Measurements from ENCODE around the gene ATRIP. TPM values are rescaled to one million over a fixed set of nuclear protein-coding genes. Genes with fewer than 3 reads are reported as not detected.
"Not testable (repeated sequence)": the region's sequence is repeated elsewhere in the genome, so short reads cannot be mapped to it uniquely, and the experiment has no call there.

The ATRIP gene
- polyA plus RNA-seq (2013, experiment 1 of 2; ENCODE audit: insufficient read length): 6.8 TPM
- 8.2 TPM for polyA plus RNA-seq (2013, experiment 2 of 2; ENCODE audit: insufficient read length)

- peak; percentile 83 for DNase-seq
These were observed at the start of gene ATRIP for GRCh38 chr3:48446425-48447193. Gene ATRIP, plus strand, starts transcription at chr3:48446737. Its CDS starts 109 bp downstream, at chr3:48446846.

- DNase-seq: no peak
These were observed 48.5 kb upstream of the ATRIP start for GRCh38 chr3:48397767-48398681.

GRCh38 chr3:48398701-48399386 lies 47.7 kb upstream of the ATRIP start:
- DNase-seq: no peak

DNA sequence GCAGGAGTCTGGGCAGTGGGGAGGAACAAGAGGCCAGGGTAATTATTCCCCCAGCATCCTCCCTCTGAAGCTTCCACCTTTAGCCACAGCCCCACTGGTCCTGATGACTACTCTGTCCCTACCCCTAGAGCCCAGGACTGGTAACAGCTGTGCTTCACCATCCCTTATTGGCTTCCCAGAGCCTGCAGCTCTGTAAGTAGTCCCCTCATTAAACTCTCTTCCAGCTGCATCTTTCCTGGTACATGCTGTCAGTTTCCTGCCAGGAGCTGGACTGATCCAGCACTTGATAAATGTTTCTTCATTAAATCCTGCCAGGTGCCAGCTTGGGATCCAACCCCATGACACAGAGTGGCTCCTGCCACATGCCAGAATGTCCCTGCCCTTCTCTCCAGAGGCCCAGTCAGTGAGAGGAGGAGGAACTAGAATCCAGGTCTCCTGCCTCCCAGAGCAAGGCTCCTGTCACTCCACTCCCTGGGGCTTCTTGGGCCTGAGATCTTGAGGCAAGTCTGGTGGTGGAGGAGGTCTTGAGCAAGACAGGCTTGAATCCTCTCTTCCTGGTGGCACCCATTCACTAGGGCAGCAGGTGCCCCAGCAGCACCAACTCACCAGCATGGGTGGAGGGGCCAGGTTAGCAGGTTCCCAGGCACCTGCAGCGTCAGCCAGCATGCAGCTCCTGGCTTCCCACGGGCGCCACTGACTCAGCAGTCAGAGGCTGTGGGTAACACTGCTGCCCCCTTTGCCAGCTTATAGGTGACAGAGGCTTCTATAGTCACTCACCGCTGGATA lies 47.0 kb upstream of the ATRIP start:
- no peak for DNase-seq

GRCh38 chr3:48400824-48401433 lies 45.6 kb upstream of the ATRIP start:
- DNase-seq: peak; percentile 53

- not testable (repeated sequence) for DNase-seq
These were observed 45.1 kb upstream of the ATRIP start for GRCh38 chr3:48401434-48401901.

- peak; percentile 89 for DNase-seq
These were observed 44.2 kb upstream of the ATRIP start for GRCh38 chr3:48402281-48402732.

DNA sequence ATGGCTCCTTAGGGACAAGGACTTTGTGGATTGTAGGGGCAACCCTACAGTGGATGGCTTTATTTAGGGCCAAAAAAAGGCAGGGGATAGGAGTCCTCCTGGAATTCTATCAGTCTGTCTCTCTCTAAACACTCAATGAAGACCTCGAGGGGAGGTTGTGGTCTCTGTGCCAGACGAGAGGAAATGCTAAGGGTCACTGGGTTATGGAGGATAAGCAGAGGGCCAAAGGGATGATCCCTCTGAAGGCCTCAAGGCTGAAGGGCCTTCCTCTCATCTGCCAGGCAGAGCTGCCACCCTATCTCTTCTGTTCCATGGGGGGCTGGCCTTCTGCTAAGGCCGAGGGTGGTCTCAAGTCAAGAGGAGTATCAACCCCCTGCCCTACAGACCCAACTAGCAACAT lies 43.6 kb upstream of the ATRIP start:
- no peak for DNase-seq

GRCh38 chr3:48403533-48404439 lies 42.8 kb upstream of the ATRIP start:
- DNase-seq: no peak

- DNase-seq: no peak
These were observed 41.8 kb upstream of the ATRIP start for GRCh38 chr3:48404440-48405342.

DNA sequence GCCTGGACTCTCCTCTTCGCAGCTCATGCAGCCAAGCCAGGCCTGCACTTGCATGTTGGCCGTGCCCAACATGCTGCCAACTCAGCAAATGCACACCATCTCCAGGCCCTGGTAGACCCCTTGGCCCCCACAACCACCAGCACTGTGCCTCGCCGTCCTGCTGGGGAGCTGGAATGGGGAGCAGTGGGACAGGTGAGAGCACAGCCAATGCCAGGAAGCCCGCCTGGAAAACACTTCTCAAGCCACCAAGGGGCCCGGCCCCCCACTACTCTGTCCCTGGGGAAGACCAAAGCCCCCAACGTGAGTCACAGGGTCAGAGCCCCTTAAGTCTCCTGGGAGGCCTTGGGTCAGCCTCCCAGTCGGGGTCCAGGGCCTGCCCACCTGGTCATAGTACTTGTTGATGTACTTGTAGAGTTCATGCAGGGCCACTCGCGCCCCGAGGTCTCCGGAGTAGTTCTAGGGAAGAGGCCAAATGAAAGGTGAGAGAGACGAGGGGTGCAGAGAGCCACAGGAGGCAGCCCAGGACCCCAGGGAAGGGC lies 41.1 kb upstream of the ATRIP start:
- no peak for DNase-seq

DNA sequence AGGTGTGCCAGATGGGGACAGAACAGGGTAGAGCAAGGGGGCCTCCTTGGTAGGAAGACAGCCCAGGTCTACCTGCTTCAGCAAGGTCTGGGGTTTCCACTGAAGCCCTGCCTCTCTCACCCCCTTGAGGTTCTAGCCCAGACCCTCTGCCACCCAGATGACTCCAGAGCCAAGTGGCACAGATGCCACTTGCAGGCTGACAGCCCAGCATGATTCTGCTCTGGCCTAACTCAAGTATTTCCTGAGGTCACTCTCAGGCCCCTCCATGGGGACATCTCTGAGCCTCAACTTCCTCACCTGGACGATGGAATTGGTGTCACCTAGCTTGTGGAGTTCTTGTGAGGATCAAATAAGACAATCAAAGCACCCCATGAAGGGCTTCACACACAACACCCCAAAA lies 40.6 kb upstream of the ATRIP start:
- DNase-seq: no peak

DNA sequence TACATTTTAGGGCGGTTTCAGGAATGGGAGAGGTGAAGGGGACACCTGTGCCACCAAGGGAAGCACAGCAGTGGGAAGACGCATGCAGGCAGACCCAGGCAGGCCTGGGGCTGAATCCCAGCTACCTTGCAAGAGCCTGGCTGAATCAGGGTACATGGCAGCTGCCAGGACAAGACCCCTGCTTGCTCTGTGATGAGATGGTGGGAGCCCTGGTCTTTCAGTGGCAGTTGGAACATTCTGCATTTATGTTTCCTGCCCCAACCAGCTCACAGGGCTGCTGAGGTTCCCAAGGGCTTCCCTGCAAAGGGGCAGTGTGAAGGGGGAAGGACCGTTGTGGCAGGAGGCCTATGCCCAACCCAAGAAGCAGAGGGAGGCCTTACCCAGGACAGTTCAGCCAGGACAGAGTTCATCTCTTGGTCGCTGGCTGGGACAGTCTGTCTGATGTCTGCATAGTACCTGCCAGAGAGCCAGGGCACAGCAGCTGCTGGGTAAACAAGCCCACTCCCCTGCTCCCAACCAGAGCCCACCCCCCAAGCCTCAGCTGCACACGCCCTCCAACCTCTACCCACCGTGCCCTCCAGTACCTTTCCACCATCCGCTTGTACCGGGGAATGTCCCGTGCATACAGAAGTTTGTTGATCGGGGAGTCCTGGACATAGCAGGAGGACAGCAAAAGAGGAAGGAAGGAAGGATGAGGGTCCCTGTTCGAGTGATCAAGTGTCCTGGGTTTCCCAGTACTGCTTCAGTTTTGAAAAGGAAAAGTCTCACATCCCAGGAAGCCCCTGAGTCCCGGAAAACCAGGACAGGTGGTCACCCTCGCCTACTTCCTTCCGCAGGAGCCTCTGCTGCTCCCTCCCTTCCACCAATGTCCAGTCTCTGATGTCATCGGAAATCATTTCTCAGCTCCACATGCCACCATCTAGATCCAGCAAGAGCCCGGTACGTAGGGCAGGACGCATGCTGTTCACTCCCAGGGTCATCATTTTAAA lies 39.8 kb upstream of the ATRIP start:
- no peak for DNase-seq

GRCh38 chr3:48407542-48408099 lies 38.9 kb upstream of the ATRIP start:
- DNase-seq: no peak

- DNase-seq: no peak
These were observed 37.7 kb upstream of the ATRIP start for GRCh38 chr3:48408823-48409281.

GRCh38 chr3:48409291-48410201 lies 37.0 kb upstream of the ATRIP start:
- no peak for DNase-seq

Measured in fibroblast of skin of scalp (primary cell).